ENCODE results near the gene GPR61. TPM values are rescaled to one million over a fixed set of nuclear protein-coding genes. Genes with fewer than 3 reads are reported as not detected.

The GPR61 gene
- total RNA-seq, 1 donor from 2014 or later = 0.76 TPM

DNA sequence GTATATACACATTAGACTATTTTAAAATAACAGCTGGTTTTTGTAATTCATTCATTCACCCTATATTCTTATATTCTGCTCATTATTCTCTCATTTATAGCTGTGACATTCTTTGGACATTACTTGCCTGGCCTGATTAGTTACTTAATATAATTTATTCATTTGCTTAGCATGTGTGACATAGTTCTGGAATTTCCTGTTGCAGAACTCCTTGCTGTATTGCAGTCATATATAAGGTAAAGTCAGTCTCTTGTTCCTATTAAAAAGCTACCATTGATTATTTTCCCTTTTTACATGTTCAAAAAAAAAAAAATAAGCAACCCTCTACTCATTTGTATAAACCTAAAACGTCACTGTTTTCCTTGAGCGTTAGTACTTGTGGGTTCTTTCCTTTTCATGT lies 55.9 kb downstream of the GPR61 start:
- Mint-ChIP-seq H3K27me3 (ENCODE audit: unreplicated experiment) (no peaks in the 10 kb centered on the region), H3K4me1 (ENCODE audit: low read depth, unreplicated experiment) (no peaks in the 10 kb centered on the region), H3K27ac (ENCODE audit: unreplicated experiment) (no peak overlapping the region), H3K4me3 (ENCODE audit: unreplicated experiment) (no peak overlapping the region), H3K9me3 (ENCODE audit: unreplicated experiment) (no peaks in the 10 kb centered on the region), H3K36me3 (ENCODE audit: unreplicated experiment) (no peaks in the 10 kb centered on the region)
- DNase-seq = no peak
- TF ChIP-seq CTCF (IDR thresholded peaks at IDR 0.05; ENCODE audit: partially characterized antibody, unreplicated experiment) = no peak

Other genes starting within 250 kb of the GPR61 start
- 0.64 TPM for gene MYBPHL, start 232.9 kb upstream of the GPR61 start, total RNA-seq (ENCODE audit: unreplicated experiment)
- 53.2 TPM for gene SORT1, start 142.0 kb upstream of the GPR61 start, total RNA-seq (ENCODE audit: unreplicated experiment)
- gene PSMA5, start 113.4 kb upstream of the GPR61 start, total RNA-seq (ENCODE audit: unreplicated experiment) = 54.0 TPM
- gene SYPL2, start 73.3 kb upstream of the GPR61 start, total RNA-seq (ENCODE audit: unreplicated experiment) = 0.42 TPM
- gene ATXN7L2, start 56.0 kb upstream of the GPR61 start, total RNA-seq (ENCODE audit: unreplicated experiment) = 54.9 TPM
- gene CYB561D1, start 45.8 kb upstream of the GPR61 start, total RNA-seq (ENCODE audit: unreplicated experiment) = 23.9 TPM
- gene AMIGO1, start 30.1 kb upstream of the GPR61 start, total RNA-seq (ENCODE audit: unreplicated experiment) = 8.0 TPM
- 13.8 TPM for gene GNAI3, start 8.7 kb downstream of the GPR61 start, total RNA-seq (ENCODE audit: unreplicated experiment)
- not detected for gene GNAT2, start 79.7 kb downstream of the GPR61 start, total RNA-seq (ENCODE audit: unreplicated experiment)
- gene AMPD2, start 80.0 kb downstream of the GPR61 start, total RNA-seq (ENCODE audit: unreplicated experiment) = 49.3 TPM
- gene GSTM4, start 116.2 kb downstream of the GPR61 start, total RNA-seq (ENCODE audit: unreplicated experiment) = 12.3 TPM
- 33.6 TPM for gene GSTM2, start 128.2 kb downstream of the GPR61 start, total RNA-seq (ENCODE audit: unreplicated experiment)
- not detected for gene GSTM1, start 147.9 kb downstream of the GPR61 start, total RNA-seq (ENCODE audit: unreplicated experiment)
- gene GSTM5, start 172.4 kb downstream of the GPR61 start, total RNA-seq (ENCODE audit: unreplicated experiment) = 0.20 TPM
- gene GSTM3, start 201.2 kb downstream of the GPR61 start, total RNA-seq (ENCODE audit: unreplicated experiment) = 8.3 TPM
- gene EPS8L3, start 224.1 kb downstream of the GPR61 start, total RNA-seq (ENCODE audit: unreplicated experiment) = not detected